NT2/D1 (cell line): Measurements from ENCODE around the gene IPO9.
A peak's percentile ranks its signal among the peaks of the same experiment; 100 is the strongest.

Source experiments
- DNase-seq: peaks from one replicate; pipeline ENCODE4 v3.0.0-alpha.2; 2011; ENCODE audit warnings: low read depth, low spot score
- H3K27me3 ChIP-seq: 2 replicates; pipeline ENCODE4 v1.6.0; 2011; ENCODE audit warnings: mild to moderate bottlenecking; ENCODE audit not compliant: insufficient read length, insufficient read depth
- H3K36me3 ChIP-seq: 2 replicates; pipeline ENCODE4 v1.6.1; 2011; ENCODE audit warnings: mild to moderate bottlenecking, low read length, mixed read lengths; ENCODE audit not compliant: insufficient read depth, insufficient read length
- H3K4me1 ChIP-seq: 2 replicates; pipeline ENCODE4 v1.5.1; 2011; ENCODE audit not compliant: insufficient read depth, insufficient read length
- H3K4me3 ChIP-seq: 2 replicates; pipeline ENCODE4 v1.5.1; 2011; ENCODE audit warnings: low read depth; ENCODE audit not compliant: insufficient read length
- H3K9ac ChIP-seq: 2 replicates; pipeline ENCODE4 v1.6.0; 2011; ENCODE audit warnings: low read depth; ENCODE audit not compliant: insufficient read length
- H3K9me3 ChIP-seq: 2 replicates; pipeline ENCODE4 v1.5.1; 2011; ENCODE audit warnings: mild to moderate bottlenecking, low read length; ENCODE audit not compliant: insufficient read depth
- SUZ12 ChIP-seq: IDR thresholded peaks from 2 replicates; pipeline ENCODE4 v1.6.1; 2011; ENCODE audit not compliant: insufficient read length, insufficient read depth; ENCODE audit errors: extremely low read depth
- YY1 ChIP-seq: IDR thresholded peaks from 2 replicates; pipeline ENCODE4 v1.6.1; 2011; ENCODE audit not compliant: insufficient read length, insufficient read depth
- ZNF274 ChIP-seq: IDR thresholded peaks from 2 replicates; pipeline ENCODE4 v1.6.1; 2011; ENCODE audit warnings: mild to moderate bottlenecking, low read depth, low read length

IPO9 gene

DNA sequence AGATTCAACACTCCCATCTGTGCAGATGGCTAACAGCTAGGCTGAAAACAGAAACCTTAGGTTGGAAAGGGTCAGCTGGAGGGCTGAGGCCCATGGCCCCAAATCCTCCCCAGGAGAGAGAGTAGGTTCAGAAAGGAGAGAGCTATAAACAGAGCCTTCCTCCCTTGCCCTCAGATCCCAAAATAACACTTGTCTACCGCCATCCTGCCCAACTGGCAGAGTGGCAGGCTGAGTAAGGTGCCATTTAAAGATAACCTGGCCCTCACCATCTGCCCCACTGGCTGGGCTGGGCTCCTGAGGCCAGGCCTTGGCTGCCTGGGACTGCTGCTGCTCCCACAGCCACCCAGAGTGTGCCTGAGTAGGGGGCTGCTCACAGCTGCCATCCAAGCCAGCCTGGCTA lies 55.5 kb downstream of the IPO9 start:
- DNase-seq: no peak
- Histone ChIP-seq H3K4me1 (peaks cover 26% of the 10 kb centered on the region), H3K36me3 (peaks cover 7% of the 10 kb centered on the region), H3K27me3 (peaks cover 25% of the 10 kb centered on the region), H3K9ac (no peak overlapping the region), H3K4me3 (no peak overlapping the region), H3K9me3 (no peaks in the 10 kb centered on the region)
- TF ChIP-seq ZNF274: no peak
- no peak for TF ChIP-seq YY1
- no peak for TF ChIP-seq SUZ12

DNA sequence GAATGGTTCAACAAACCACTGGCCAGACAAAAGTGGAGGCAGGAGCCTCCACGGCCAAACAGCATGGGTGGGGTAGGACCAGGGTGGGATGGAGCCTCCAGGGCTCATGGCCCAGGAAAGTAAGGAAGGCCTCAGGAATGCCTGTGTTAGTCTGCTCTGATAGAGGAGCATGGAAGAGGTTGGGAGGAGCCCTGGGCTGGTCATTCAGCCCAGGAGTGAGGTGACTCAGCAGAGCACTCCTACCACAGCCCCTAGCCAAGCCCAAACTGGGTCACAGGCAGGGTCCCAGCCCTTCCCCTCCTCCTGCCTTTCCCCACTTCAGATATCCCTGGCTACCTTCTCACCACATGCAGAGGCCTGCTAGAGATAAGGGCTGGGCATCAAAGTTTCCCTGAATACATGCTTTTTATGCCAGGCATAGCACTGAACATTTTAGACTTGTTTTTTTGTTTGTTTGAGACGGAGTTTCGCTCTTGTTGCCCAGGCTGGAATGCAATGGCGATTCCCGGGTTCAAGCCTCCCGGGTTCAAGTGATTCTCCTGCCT lies 56.6 kb downstream of the IPO9 start:
- Histone ChIP-seq H3K9me3 (no peaks in the 10 kb centered on the region), H3K4me1 (peaks cover 28% of the 10 kb centered on the region), H3K9ac (no peak overlapping the region), H3K4me3 (no peak overlapping the region), H3K27me3 (peaks cover 28% of the 10 kb centered on the region), H3K36me3 (peaks cover 5% of the 10 kb centered on the region)
- DNase-seq: no peak
- TF ChIP-seq YY1 (no peak), SUZ12 (no peak), ZNF274 (no peak)

DNA sequence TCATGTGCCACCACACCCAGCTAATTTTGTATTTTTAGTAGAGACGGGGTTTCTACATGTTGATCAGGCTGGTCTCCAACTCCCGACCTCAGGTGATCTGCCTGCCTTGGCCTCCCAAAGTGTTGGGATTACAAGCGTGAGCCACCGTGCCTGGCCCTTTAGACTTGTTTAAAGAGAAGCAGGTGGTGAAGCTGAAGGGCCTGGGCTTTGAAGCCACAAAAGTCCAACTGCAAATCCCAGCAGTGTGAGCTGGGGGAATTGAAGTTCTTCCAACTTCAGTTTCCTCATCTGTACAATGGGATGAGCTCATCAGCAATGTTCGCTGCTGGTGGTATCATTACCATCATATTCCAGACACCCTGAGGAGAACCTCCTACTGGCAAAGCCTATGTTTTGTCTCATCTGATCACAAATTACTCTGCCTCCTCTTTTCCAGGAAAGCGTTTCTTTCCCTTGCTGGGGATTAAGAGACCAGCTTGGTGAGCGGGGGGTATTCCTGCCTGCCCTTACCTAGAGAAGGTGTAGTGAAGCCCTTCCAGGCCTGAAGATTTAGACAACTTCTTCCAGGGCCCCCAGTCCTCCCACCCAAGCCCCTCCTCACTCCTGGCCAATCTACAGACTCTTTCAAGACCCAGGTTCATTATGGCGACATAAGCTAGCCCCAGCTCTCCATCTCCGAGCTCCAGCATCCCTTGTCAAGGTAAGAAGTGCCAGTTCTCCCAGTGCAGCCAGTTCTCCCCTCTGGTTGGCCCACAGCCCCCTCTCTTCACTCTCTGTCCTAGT lies 57.3 kb downstream of the IPO9 start:
- peaks cover 28% of the 10 kb centered on the region for H3K27me3 ChIP-seq
- no peak overlapping the region for H3K9ac ChIP-seq
- TF ChIP-seq SUZ12 (no peak), YY1 (no peak), ZNF274 (no peak)
- no peak overlapping the region for H3K4me3 ChIP-seq
- DNase-seq: no peak
- H3K4me1 ChIP-seq: peaks cover 24% of the 10 kb centered on the region
- H3K36me3 ChIP-seq: peaks cover 5% of the 10 kb centered on the region
- no peaks in the 10 kb centered on the region for H3K9me3 ChIP-seq

DNA sequence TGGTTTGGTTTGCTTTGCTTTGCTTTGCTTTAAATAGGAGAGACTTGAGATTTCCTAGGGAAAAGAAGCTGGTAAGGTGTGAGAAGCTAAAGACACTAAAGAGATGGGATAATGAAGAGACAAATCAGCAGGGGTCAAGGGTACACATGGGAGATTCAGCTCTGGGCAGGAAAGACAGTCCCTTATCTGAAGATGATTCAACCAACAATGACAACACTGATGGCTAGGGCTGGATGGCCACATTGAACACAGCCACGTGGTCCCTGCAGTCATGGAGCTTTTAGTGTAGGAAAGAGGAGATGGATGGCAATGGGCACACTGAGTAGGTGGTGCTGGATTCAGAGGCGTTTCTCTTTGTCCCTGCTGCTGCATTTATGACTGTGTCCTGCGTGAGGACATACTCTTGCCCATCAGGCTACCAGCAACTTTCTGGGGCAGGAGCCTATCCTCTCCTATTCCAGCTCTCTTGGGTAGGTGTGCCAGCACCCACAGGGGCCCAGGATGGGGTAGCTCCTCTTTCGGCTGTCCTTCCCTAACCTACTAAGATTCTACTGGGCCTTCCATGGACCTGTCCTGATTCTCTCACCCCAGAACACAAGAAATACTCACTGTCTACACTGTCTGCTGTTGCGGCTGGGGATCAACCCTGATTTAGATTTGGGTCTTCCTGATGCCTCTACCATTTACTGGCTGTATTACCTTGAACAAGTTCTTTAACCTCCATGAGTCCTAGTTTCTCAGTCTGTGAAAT lies 58.3 kb downstream of the IPO9 start:
- peaks cover 28% of the 10 kb centered on the region for H3K27me3 ChIP-seq
- no peak overlapping the region for H3K9ac ChIP-seq
- TF ChIP-seq YY1 (no peak), ZNF274 (no peak), SUZ12 (no peak)
- H3K4me3 ChIP-seq: no peak overlapping the region
- H3K9me3 ChIP-seq: no peaks in the 10 kb centered on the region
- DNase-seq: no peak
- peaks cover 8% of the 10 kb centered on the region for H3K36me3 ChIP-seq
- H3K4me1 ChIP-seq: peaks cover 27% of the 10 kb centered on the region

DNA sequence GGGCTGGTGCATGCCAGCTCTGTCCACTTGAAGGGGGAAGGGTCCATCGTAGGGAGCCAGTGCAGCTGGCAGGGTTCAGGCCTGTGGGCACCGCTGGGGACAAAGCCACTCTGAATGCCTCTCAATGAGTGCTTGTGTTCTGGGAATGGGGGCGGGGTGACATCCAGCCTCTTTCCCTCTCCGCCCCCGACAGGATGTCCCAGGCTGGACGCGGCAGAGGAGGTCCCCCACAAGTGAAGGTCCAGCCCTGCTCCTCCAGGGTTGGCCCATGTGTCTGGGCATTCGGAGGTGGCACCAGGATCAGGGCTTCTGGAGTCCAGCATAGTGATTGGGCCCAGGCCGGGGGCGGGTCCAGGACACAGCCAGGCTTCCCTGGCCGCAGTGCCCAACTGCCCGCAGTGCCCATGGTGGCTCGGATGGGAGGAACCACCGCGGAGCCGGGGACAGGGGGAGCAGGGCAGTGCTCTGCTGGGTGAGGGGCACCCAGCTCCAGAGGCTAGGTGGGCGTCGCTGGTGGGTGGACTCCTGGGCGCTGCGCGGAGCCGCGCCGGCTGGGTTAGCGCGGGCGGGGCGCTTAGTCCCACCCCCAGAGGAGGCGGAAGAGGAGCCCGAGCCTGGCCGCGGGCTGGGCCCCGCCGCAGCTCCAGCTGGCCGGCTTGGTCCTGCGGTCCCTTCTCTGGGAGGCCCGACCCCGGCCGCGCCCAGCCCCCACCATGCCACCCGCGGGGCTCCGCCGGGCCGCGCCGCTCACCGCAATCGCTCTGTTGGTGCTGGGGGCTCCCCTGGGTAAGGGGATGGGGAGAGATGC lies 59.5 kb downstream of the IPO9 start, which contains the start of gene SHISA4:
TSS of gene SHISA4 (plus strand) at position 617 of the 808 bp plus-strand sequence. CDS start at position 714, 97 bp downstream.
- no peaks in the 10 kb centered on the region for H3K9me3 ChIP-seq
- peak within 1 kb of the TSS; percentile 54 for H3K4me3 ChIP-seq
- H3K9ac ChIP-seq: peak within 1 kb of the TSS; percentile 80
- peaks cover 28% of the 10 kb centered on the region for H3K27me3 ChIP-seq
- no peak for DNase-seq
- TF ChIP-seq SUZ12 (no peak), ZNF274 (no peak), YY1 (no peak)
- H3K36me3 ChIP-seq: peaks cover 10% of the 10 kb centered on the region
- peaks cover 30% of the 10 kb centered on the region for H3K4me1 ChIP-seq

DNA sequence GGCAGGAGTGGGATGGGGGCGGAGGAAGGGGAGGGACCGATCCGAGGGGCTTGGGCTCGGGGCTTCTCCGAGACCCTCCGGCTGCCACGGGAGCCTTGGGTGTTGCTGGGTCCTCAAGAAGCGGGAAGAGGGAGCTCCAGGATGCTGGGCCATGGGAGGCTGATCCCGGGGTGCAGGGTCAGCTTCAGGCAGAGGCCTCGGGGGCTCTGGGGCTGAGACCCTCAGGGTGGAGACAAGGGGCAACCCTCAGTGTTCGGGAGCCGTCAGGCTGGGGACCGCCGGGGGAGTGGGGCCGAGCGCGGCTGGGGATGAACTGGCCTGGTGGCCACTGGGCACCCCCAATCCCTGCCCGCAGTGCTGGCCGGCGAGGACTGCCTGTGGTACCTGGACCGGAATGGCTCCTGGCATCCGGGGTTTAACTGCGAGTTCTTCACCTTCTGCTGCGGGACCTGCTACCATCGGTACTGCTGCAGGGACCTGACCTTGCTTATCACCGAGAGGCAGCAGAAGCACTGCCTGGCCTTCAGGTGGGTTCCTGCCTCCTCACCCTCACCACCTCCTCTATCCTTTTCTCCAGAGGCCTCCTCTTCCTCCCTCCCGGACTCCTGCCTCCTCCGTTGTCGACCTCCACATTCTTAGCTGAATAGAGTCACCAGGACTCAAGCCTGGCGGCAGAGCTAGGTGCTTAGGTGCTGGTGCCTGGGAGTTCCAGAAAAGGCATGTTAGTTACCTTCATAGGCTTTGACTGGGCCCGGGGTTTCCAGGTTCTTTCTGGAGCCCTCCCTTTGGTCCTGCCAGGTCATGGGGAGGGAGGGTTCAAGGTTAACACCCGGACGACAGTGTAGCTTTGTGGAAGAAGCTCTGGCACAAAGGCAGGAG lies 60.4 kb downstream of the IPO9 start:
- H3K9ac ChIP-seq: peak overlapping the region; percentile 80
- TF ChIP-seq SUZ12 (no peak), ZNF274 (no peak), YY1 (no peak)
- H3K9me3 ChIP-seq: no peaks in the 10 kb centered on the region
- no peak for DNase-seq
- peaks cover 35% of the 10 kb centered on the region for H3K4me1 ChIP-seq
- H3K36me3 ChIP-seq: peaks cover 10% of the 10 kb centered on the region
- peak overlapping the region; percentile 54 for H3K4me3 ChIP-seq
- peaks cover 28% of the 10 kb centered on the region for H3K27me3 ChIP-seq
